ENCODE results near the gene SH3RF2. TPM values are rescaled to one million over a fixed set of nuclear protein-coding genes. Genes with fewer than 3 reads are reported as not detected.
A peak's percentile ranks its signal among the peaks of the same experiment; 100 is the strongest.

Gene SH3RF2
- total and polyA plus RNA-seq, 2 donors (not counting 3 experiments of a cell fraction or from before 2014, with no cell fraction given): 0.54 to 0.84 TPM

DNA sequence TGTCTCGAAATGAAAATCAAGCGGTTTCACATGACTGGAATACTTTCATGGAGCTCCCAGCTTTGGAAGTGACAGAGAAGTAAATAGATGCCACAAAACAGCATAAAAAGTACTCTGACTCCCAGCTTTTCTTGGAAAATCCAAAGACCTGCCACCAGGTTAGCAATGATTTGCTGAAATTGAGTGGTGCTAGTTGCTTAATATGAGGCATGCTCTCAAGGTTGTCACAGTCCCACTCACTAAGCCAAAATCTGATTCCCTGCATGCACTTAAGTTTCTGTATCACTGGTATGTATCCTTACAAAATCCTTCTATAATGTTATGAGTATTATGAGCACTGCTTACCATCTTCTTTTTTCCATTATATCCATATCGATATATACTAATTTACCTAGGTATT lies 13.0 kb upstream of the SH3RF2 start:
- peaks cover 19% of the 10 kb centered on the region for H3K4me1 ChIP-seq (ENCODE audit: control insufficient read depth, extremely low read depth, insufficient read depth, low read length)
- DNase-seq (ENCODE audit: low read depth, low spot score): no peak
- FAIRE-seq: no peak
- H3K9me1 ChIP-seq (replicated peaks; ENCODE audit: control insufficient read depth, extremely low read depth, insufficient read depth, low read length): peaks cover 3% of the 10 kb centered on the region
- TF ChIP-seq EZH2 (IDR thresholded peaks at IDR 0.05; ENCODE audit: borderline replicate concordance, low read depth, low read length, severe bottlenecking) (no peak), POLR2A (IDR thresholded peaks at IDR 0.05; ENCODE audit: low read depth, low read length) (no peak), JUN (IDR thresholded peaks at IDR 0.05; ENCODE audit: borderline replicate concordance, insufficient read depth, insufficient read length, low read depth) (no peak), GATA2 (IDR thresholded peaks at IDR 0.05; ENCODE audit: insufficient read depth, insufficient read length, low read depth, low read length) (no peak)
- TF ChIP-seq, protein P1, sequence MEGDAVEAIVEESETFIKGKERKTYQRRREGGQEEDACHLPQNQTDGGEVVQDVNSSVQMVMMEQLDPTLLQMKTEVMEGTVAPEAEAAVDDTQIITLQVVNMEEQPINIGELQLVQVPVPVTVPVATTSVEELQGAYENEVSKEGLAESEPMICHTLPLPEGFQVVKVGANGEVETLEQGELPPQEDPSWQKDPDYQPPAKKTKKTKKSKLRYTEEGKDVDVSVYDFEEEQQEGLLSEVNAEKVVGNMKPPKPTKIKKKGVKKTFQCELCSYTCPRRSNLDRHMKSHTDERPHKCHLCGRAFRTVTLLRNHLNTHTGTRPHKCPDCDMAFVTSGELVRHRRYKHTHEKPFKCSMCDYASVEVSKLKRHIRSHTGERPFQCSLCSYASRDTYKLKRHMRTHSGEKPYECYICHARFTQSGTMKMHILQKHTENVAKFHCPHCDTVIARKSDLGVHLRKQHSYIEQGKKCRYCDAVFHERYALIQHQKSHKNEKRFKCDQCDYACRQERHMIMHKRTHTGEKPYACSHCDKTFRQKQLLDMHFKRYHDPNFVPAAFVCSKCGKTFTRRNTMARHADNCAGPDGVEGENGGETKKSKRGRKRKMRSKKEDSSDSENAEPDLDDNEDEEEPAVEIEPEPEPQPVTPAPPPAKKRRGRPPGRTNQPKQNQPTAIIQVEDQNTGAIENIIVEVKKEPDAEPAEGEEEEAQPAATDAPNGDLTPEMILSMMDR (IDR thresholded peaks at IDR 0.05; ENCODE audit: extremely low read depth in 1 of 2, insufficient read depth in 1 of 2, low read depth in 1 of 2, low read length in 2 of 2): no peak
- intact Hi-C loops (cut with micrococcal nuclease) (loop anchor here (5.0 kb wide), 1 partner anchor 129 kb away; no protein-coding TSS in a partner anchor), dilution Hi-C loops (cut with MboI; ENCODE audit: extremely low pct_ligation_motif_present, low sequenced_read_pairs) (no loop called here)
- POLR2A ChIA-PET: no interaction called here
- no peaks in the 10 kb centered on the region for H3K9me3 ChIP-seq (replicated peaks; ENCODE audit: control insufficient read depth, insufficient read depth, low read length)
- CTCF ChIA-PET: no interaction called here
- H3K4me3 ChIP-seq (replicated peaks in 1 of 3; ENCODE audit: insufficient read depth in 1 of 3, low read depth in 1 of 3, low read length in 3 of 3): no peak overlapping the region
- H3K9ac ChIP-seq (replicated peaks; ENCODE audit: extremely low read depth, insufficient read depth, low read length): no peak overlapping the region
- no peak overlapping the region for H3K4me2 ChIP-seq (ENCODE audit: insufficient read depth, low read length)
- H3K27ac ChIP-seq (ENCODE audit: insufficient read depth, low read depth, low read length): no peak overlapping the region
- no peaks in the 10 kb centered on the region for H3K36me3 ChIP-seq (ENCODE audit: control insufficient read depth in 2 of 2, extremely low read depth in 1 of 2, insufficient read depth in 2 of 2, low read length in 2 of 2)
- no TSS peak for BruUV-seq (replicated peaks)
- H2AFZ ChIP-seq (ENCODE audit: low read depth, low read length): no peak overlapping the region
- no peaks in the 10 kb centered on the region for H3K27me3 ChIP-seq (ENCODE audit: control insufficient read depth in 2 of 2, insufficient read depth in 2 of 2, low read length in 2 of 2)
- no peaks in the 10 kb centered on the region for H4K20me1 ChIP-seq (replicated peaks; ENCODE audit: control insufficient read depth, extremely low read depth, insufficient read depth, low read length)
- no peaks in the 10 kb centered on the region for H3K79me2 ChIP-seq (ENCODE audit: control insufficient read depth, insufficient read depth, low read length)

DNA sequence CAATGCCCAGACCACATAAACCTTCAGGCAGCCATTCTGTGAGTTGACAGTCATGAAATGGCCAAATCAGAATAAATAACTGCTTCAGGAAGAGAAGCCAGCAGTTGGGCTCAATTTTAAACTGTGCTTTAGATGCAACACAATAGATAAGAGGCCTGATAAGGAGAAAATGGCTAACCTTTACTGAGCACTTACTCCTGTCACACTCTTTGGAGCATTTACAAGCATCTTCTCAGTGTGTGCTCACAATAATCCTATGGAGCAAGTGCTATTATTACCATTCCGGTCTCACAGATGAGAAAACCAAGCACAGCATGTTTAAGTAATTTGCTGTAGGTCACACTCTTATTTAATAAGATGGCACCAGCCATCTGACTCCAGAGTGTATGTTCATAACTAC lies 11.5 kb upstream of the SH3RF2 start:
- POLR2A ChIA-PET: interaction anchor here (1.0 kb wide), 1 partner anchor 52 kb away, joined by 3 read pairs; no protein-coding TSS in a partner anchor
- Histone ChIP-seq H3K9ac (replicated peaks; ENCODE audit: extremely low read depth, insufficient read depth, low read length) (no peak overlapping the region), H4K20me1 (replicated peaks; ENCODE audit: control insufficient read depth, extremely low read depth, insufficient read depth, low read length) (no peaks in the 10 kb centered on the region), H3K27ac (ENCODE audit: insufficient read depth, low read depth, low read length) (peak overlapping the region; percentile 37), H3K9me1 (replicated peaks; ENCODE audit: control insufficient read depth, extremely low read depth, insufficient read depth, low read length) (peaks cover 3% of the 10 kb centered on the region), H3K27me3 (ENCODE audit: control insufficient read depth in 2 of 2, insufficient read depth in 2 of 2, low read length in 2 of 2) (no peaks in the 10 kb centered on the region), H2AFZ (ENCODE audit: low read depth, low read length) (peak overlapping the region; percentile 59), H3K36me3 (ENCODE audit: control insufficient read depth in 2 of 2, extremely low read depth in 1 of 2, insufficient read depth in 2 of 2, low read length in 2 of 2) (no peaks in the 10 kb centered on the region), H3K4me3 (replicated peaks in 1 of 3; ENCODE audit: insufficient read depth in 1 of 3, low read depth in 1 of 3, low read length in 3 of 3) (no peak overlapping the region), H3K4me2 (ENCODE audit: insufficient read depth, low read length) (no peak overlapping the region), H3K79me2 (ENCODE audit: control insufficient read depth, insufficient read depth, low read length) (no peaks in the 10 kb centered on the region), H3K4me1 (ENCODE audit: control insufficient read depth, extremely low read depth, insufficient read depth, low read length) (peaks cover 19% of the 10 kb centered on the region), H3K9me3 (replicated peaks; ENCODE audit: control insufficient read depth, insufficient read depth, low read length) (no peaks in the 10 kb centered on the region)
- no TSS peak for BruUV-seq (replicated peaks)
- dilution Hi-C loops (cut with MboI; ENCODE audit: extremely low pct_ligation_motif_present, low sequenced_read_pairs): no loop called here
- TF ChIP-seq POLR2AphosphoS5 (IDR thresholded peaks at IDR 0.05; ENCODE audit: insufficient read depth, low read depth, low read length): no peak
- TF ChIP-seq, protein P1 (IDR thresholded peaks at IDR 0.05; ENCODE audit: extremely low read depth in 1 of 2, insufficient read depth in 1 of 2, low read depth in 1 of 2, low read length in 2 of 2): no peak
- no peak for TF ChIP-seq JUN (IDR thresholded peaks at IDR 0.05; ENCODE audit: borderline replicate concordance, insufficient read depth, insufficient read length, low read depth)
- TF ChIP-seq GATA2 (IDR thresholded peaks at IDR 0.05; ENCODE audit: insufficient read depth, insufficient read length, low read depth, low read length): no peak
- FAIRE-seq (no peak), DNase-seq (ENCODE audit: low read depth, low spot score) (no peak)
- CTCF ChIA-PET: interaction anchor here (0.6 to 1.6 kb wide), 8 partner anchors 9 to 69 kb away, joined by 3 to 7 read pairs (median 4); no protein-coding TSS in a partner anchor
- intact Hi-C loops (cut with micrococcal nuclease): loop anchor here (1.0 to 5.0 kb wide), 3 partner anchors 11 to 127 kb away; partner anchors contain the start of gene SH3RF2
